Immature natural killer cell (primary cell): ENCODE measurements around the gene SIAH3. TPM values are rescaled to one million over a fixed set of nuclear protein-coding genes. Genes with fewer than 3 reads are reported as not detected.
A peak's percentile ranks its signal among the peaks of the same experiment; 100 is the strongest.
"Not testable (repeated sequence)": the region's sequence is repeated elsewhere in the genome, so short reads cannot be mapped to it uniquely, and the experiment has no call there.

ENCODE experiments used
- DNase-seq, 3 donors: peaks; one replicate each; pipeline ENCODE4 v3.0.0; 2022; ENCODE audit warnings: mixed read lengths in 1 of 3
- H3K27ac Mint-ChIP-seq, 6 donors: one replicate each; pipeline ENCODE4 v1.8.0; 2020; ENCODE audit warnings: mixed read lengths in 6 of 6, mild to moderate bottlenecking in 5 of 6, inconsistent platforms in 4 of 6, moderate library complexity in 3 of 6
- H3K27me3 Mint-ChIP-seq, 3 donors: one replicate each; pipeline ENCODE4 v1.8.0; 2020 to 2021; ENCODE audit warnings: low read depth in 3 of 3, mild to moderate bottlenecking in 3 of 3, mixed read lengths in 3 of 3, moderate library complexity in 3 of 3, inconsistent platforms in 1 of 3
- H3K36me3 Mint-ChIP-seq, 3 donors: one replicate each; pipeline ENCODE4 v1.8.0; 2020; ENCODE audit warnings: mixed read lengths in 3 of 3, inconsistent platforms in 2 of 3, mild to moderate bottlenecking in 2 of 3
- H3K4me1 Mint-ChIP-seq, 2 donors: one replicate each; pipeline ENCODE4 v1.8.0; 2020; ENCODE audit warnings: inconsistent platforms in 2 of 2, mild to moderate bottlenecking in 2 of 2, mixed read lengths in 2 of 2, moderate library complexity in 1 of 2
- H3K4me3 Mint-ChIP-seq, 5 donors: one replicate each; pipeline ENCODE4 v1.8.0; 2020; ENCODE audit warnings: mild to moderate bottlenecking in 5 of 5, mixed read lengths in 5 of 5, inconsistent platforms in 3 of 5, moderate library complexity in 3 of 5
- H3K9me3 Mint-ChIP-seq, 6 donors: one replicate each; pipeline ENCODE4 v1.8.0; 2020; ENCODE audit warnings: mild to moderate bottlenecking in 6 of 6, mixed read lengths in 6 of 6, inconsistent platforms in 4 of 6, moderate library complexity in 3 of 6
- polyA plus RNA-seq, 3 donors: library from polyadenylated mRNA; unstranded; fragments of 300-500 nt; fragmentation: Illumina TruSeq; gene quantifications; one replicate each; pipeline ENCODE4 v1.2.3, GENCODE V29; 2021

Gene SIAH3
- polyA plus RNA-seq, 3 donors from 2014 or later = not detected

- no peak overlapping the region for H3K4me3 Mint-ChIP-seq
- H3K27me3 Mint-ChIP-seq = peaks cover 5 to 10% (median 6%) of the 10 kb centered on the region in 3 donors
- H3K36me3 Mint-ChIP-seq = no peaks in the 10 kb centered on the region
- DNase-seq = no peak
- no peaks in the 10 kb centered on the region for H3K4me1 Mint-ChIP-seq
- H3K9me3 Mint-ChIP-seq = no peaks in the 10 kb centered on the region
- no peak overlapping the region for H3K27ac Mint-ChIP-seq
These were observed 25.2 kb upstream of the SIAH3 start for GRCh38 chr13:45876781-45877180.

- no peaks in the 10 kb centered on the region for H3K4me1 Mint-ChIP-seq
- DNase-seq = no peak
- H3K27ac Mint-ChIP-seq = no peak overlapping the region
- H3K9me3 Mint-ChIP-seq = no peaks in the 10 kb centered on the region
- H3K27me3 Mint-ChIP-seq = peaks cover 5 to 10% (median 5%) of the 10 kb centered on the region in 3 donors
- no peak overlapping the region for H3K4me3 Mint-ChIP-seq
- peaks cover 0 to 2% (median 0%) of the 10 kb centered on the region in 3 donors for H3K36me3 Mint-ChIP-seq
These were observed 24.4 kb upstream of the SIAH3 start for GRCh38 chr13:45875951-45876350.

- Mint-ChIP-seq H3K27ac (no peak overlapping the region), H3K27me3 (peaks cover 3 to 5% (median 5%) of the 10 kb centered on the region in 3 donors), H3K4me1 (no peaks in the 10 kb centered on the region), H3K36me3 (peaks cover 0 to 5% (median 0%) of the 10 kb centered on the region in 3 donors), H3K4me3 (no peak overlapping the region), H3K9me3 (no peaks in the 10 kb centered on the region)
- DNase-seq = no peak
These were observed 22.2 kb upstream of the SIAH3 start for GRCh38 chr13:45873491-45874325.

DNA sequence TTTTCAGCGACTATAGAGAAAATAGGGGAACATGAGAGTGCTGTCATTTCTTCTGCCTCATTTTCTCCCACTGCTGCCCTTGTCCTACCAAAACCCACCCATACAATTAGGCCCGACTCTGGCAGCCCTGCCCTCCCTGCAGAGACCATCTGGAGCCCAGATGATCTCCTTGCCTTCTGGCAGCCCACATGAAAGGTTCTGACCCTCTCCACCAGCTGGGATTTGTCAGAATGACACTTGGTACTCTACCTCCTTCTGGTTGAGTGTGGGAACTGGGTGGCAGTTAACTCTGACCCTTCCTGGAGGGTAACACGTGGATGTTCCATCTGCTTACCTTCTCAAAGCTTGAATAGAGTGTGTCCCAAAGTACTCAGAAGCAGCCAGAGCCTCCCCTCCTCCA lies 21.0 kb upstream of the SIAH3 start:
- Mint-ChIP-seq H3K9me3 (no peaks in the 10 kb centered on the region), H3K27ac (no peak overlapping the region), H3K4me1 (no peaks in the 10 kb centered on the region), H3K4me3 (no peak overlapping the region), H3K36me3 (peaks cover 0 to 5% (median 0%) of the 10 kb centered on the region in 3 donors), H3K27me3 (peaks cover 3 to 5% (median 5%) of the 10 kb centered on the region in 3 donors)
- DNase-seq = no peak

DNA sequence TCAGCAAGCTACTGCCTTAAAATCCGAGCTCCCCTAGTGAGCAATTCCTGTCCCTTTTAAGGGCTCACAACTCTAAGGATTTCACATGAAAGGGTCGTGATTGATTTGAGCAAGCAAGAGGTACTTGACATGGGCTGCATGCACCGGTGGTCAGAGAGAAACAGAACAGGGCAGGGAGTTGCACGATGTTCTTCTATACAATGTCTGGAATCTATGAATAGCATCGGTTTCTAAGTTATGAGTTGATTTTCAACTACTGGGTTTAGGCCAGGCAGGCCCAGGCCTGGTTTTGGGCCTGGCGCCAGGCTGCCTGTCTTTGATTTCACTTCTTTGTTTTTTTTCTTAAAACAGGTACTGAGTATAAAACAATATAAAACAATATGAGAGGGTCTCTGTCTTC lies 19.6 kb upstream of the SIAH3 start:
- DNase-seq, H3K4me3 Mint-ChIP-seq, H3K27me3 Mint-ChIP-seq, H3K9me3 Mint-ChIP-seq, H3K27ac Mint-ChIP-seq, H3K4me1 Mint-ChIP-seq, H3K36me3 Mint-ChIP-seq: not testable (repeated sequence)

GRCh38 chr13:45870232-45870631 lies 18.7 kb upstream of the SIAH3 start:
- peaks cover 2 to 3% (median 2%) of the 10 kb centered on the region in 3 donors for H3K27me3 Mint-ChIP-seq
- H3K36me3 Mint-ChIP-seq = peaks cover 0 to 5% (median 0%) of the 10 kb centered on the region in 3 donors
- no peaks in the 10 kb centered on the region for H3K4me1 Mint-ChIP-seq
- no peak overlapping the region for H3K4me3 Mint-ChIP-seq
- H3K27ac Mint-ChIP-seq = no peak overlapping the region
- H3K9me3 Mint-ChIP-seq = no peaks in the 10 kb centered on the region
- DNase-seq = no peak

GRCh38 chr13:45865414-45865813 lies 13.9 kb upstream of the SIAH3 start:
- Mint-ChIP-seq H3K27ac (no peak overlapping the region), H3K9me3 (peaks cover 0 to 2% (median 0%) of the 10 kb centered on the region in 6 donors), H3K4me3 (no peak overlapping the region), H3K36me3 (no peaks in the 10 kb centered on the region), H3K27me3 (peaks cover 2 to 7% (median 5%) of the 10 kb centered on the region in 3 donors), H3K4me1 (no peaks in the 10 kb centered on the region)
- no peak for DNase-seq

- Mint-ChIP-seq H3K4me3 (no peak overlapping the region), H3K36me3 (no peaks in the 10 kb centered on the region), H3K9me3 (peaks cover 0 to 2% (median 0%) of the 10 kb centered on the region in 6 donors), H3K4me1 (no peaks in the 10 kb centered on the region), H3K27me3 (peaks cover 3 to 9% (median 5%) of the 10 kb centered on the region in 3 donors), H3K27ac (no peak overlapping the region)
- DNase-seq = no peak
These were observed 12.4 kb upstream of the SIAH3 start for GRCh38 chr13:45863709-45864590.

GRCh38 chr13:45861322-45861721 lies 9.8 kb upstream of the SIAH3 start:
- peaks cover 3 to 9% (median 3%) of the 10 kb centered on the region in 3 donors for H3K27me3 Mint-ChIP-seq
- H3K4me3 Mint-ChIP-seq = no peak overlapping the region
- no peaks in the 10 kb centered on the region for H3K36me3 Mint-ChIP-seq

GRCh38 chr13:45860240-45860639 lies 8.7 kb upstream of the SIAH3 start:
- no peak for DNase-seq
- peaks cover 0 to 3% (median 0%) of the 10 kb centered on the region in 6 donors for H3K9me3 Mint-ChIP-seq
- H3K27ac Mint-ChIP-seq = no peak overlapping the region
- H3K27me3 Mint-ChIP-seq = peaks cover 2 to 9% (median 3%) of the 10 kb centered on the region in 3 donors
- no peaks in the 10 kb centered on the region for H3K4me1 Mint-ChIP-seq
- no peak overlapping the region for H3K4me3 Mint-ChIP-seq
- H3K36me3 Mint-ChIP-seq = no peaks in the 10 kb centered on the region

More at GRCh38 chr13:45861322-45861721, 9.8 kb upstream of the SIAH3 start:
- Mint-ChIP-seq H3K27ac (no peak overlapping the region), H3K9me3 (peaks cover 0 to 2% (median 0%) of the 10 kb centered on the region in 6 donors), H3K4me1 (no peaks in the 10 kb centered on the region)
- DNase-seq = no peak

GRCh38 chr13:45859705-45860104 lies 8.2 kb upstream of the SIAH3 start:
- no peak overlapping the region for H3K4me3 Mint-ChIP-seq

GRCh38 chr13:45852494-45852893 lies 941 bp upstream of the SIAH3 start:
- peaks cover 0 to 8% (median under 1%) of the 10 kb centered on the region in 6 donors for H3K9me3 Mint-ChIP-seq
- no peak for DNase-seq
- H3K27ac Mint-ChIP-seq = no peak overlapping the region
- no peak overlapping the region for H3K4me3 Mint-ChIP-seq
- H3K4me1 Mint-ChIP-seq = peaks cover 18 to 29% of the 10 kb centered on the region in 2 donors
- H3K27me3 Mint-ChIP-seq = peaks cover 13 to 23% (median 14%) of the 10 kb centered on the region in 3 donors
- no peaks in the 10 kb centered on the region for H3K36me3 Mint-ChIP-seq

More at GRCh38 chr13:45859705-45860104, 8.2 kb upstream of the SIAH3 start:
- peaks cover 0 to 3% (median 0%) of the 10 kb centered on the region in 6 donors for H3K9me3 Mint-ChIP-seq
- no peaks in the 10 kb centered on the region for H3K4me1 Mint-ChIP-seq
- no peak overlapping the region for H3K27ac Mint-ChIP-seq
- H3K36me3 Mint-ChIP-seq = no peaks in the 10 kb centered on the region
- no peak for DNase-seq
- H3K27me3 Mint-ChIP-seq = peaks cover 2 to 9% (median 5%) of the 10 kb centered on the region in 3 donors

DNA sequence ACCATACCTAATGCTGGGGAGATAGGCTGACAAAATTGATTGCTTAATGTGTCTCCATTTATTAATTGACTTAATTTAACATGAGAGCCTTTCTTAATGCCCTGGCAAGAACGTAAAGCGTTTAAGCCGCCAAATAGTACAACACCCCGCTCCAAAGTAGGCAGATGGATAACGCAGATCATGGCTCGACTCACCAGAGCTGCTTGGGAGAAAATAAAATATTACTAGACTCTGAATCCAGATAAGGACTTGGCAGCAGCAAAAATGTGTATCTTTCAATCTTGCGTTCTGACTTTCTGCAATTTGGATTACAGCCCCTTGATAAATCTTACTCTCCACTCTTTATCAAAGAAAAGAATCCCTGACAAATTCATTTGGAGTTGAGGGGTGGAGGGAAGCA lies 403 bp upstream of the SIAH3 start:
- H3K9me3 Mint-ChIP-seq = peaks cover 0 to 8% (median under 1%) of the 10 kb centered on the region in 6 donors
- H3K4me1 Mint-ChIP-seq = peaks cover 22 to 34% of the 10 kb centered on the region in 2 donors
- peaks cover 13 to 25% (median 14%) of the 10 kb centered on the region in 3 donors for H3K27me3 Mint-ChIP-seq
- H3K36me3 Mint-ChIP-seq = no peaks in the 10 kb centered on the region
- H3K27ac Mint-ChIP-seq = no peak overlapping the region
- DNase-seq = no peak
- H3K4me3 Mint-ChIP-seq = peak overlapping the region in 1 of 5 donors; percentile 58
